Right ventricle myocardium inferior (tissue), 1 donor: ENCODE measurements around the gene COQ10A. TPM values are rescaled to one million over a fixed set of nuclear protein-coding genes. Genes with fewer than 3 reads are reported as not detected.
"Not testable (repeated sequence)": the region's sequence is repeated elsewhere in the genome, so short reads cannot be mapped to it uniquely, and the experiment has no call there.

Experiments
- ATAC-seq: fragments of 200-7000 bp; cut with Tn5 transposase; one replicate; pipeline ENCODE4 v1.9.1; 2020; ENCODE audit warnings: mild to moderate bottlenecking, moderate library complexity
- DNase-seq: peaks from one replicate; pipeline ENCODE4 v3.0.0; 2021; ENCODE audit errors: missing footprints
- intact Hi-C: fragments of 100-400 bp; cut with DNase I; formaldehyde crosslinking; loops from one replicate; pipeline ENCODE4 v1.11.0; 2022
- total RNA-seq: library from RNA; stranded (reverse); fragmentation: NEBNext Ultra II Directional; extraction: Animal tissue kit (Norgen Biotek cat#: 25700); gene quantifications from one replicate; pipeline ENCODE4 v1.2.1, GENCODE V29; 2021
- donor health status: DM: no; HTN: yes; CAD: no; lungs with severe emphysema.

COQ10A gene
- total RNA-seq, 1 donor from 2014 or later = 130 TPM

GRCh38 chr12:56262955-56263354 is 3.8 kb upstream of the COQ10A start:
- ATAC-seq, intact Hi-C loops, DNase-seq: not testable (repeated sequence)

GRCh38 chr12:56266068-56266692 is 562 bp upstream of the COQ10A start:
- not testable (repeated sequence) for ATAC-seq, DNase-seq
- intact Hi-C loops = loop anchor here (2.0 kb wide), 1 partner anchor 35 kb away; the partner anchor contains the start of gene CS

DNA sequence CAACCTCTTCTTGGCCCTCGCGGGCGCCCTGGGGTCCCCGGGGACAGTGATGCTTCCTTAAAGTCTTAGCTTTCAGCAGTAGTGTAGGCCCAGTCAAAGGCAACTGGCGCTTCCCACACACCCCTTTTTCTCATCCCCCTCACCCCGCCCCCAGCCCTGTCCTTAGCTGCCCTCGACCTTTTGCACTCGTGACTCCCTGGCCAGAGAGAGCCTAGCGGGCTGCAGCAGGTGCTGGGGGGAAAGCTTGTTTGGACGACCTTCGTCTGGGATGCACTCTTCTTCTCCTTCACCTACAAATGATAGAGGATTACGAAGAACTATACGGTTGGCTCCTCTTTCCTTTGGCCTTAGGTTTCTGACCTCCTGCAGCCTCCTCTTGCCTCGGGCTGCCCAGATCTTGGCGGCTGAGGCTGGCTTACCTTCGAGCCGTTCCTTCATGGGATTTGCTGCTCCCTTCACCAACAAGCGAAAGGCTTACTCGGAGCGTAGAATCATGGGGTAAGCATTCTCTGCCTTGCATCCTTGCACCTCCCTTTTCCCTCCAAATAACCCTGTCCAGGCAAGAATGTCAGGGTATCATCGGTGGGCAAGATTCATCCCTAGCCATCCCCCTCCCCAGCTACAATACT is 815 bp downstream of the COQ10A start:
- no peak for DNase-seq
- peak; percentile 45 for ATAC-seq
- intact Hi-C loops = loop anchor here (2.0 kb wide), 1 partner anchor 33 kb away; the partner anchor contains the start of gene CS

GRCh38 chr12:56271031-56271430 is 4.3 kb downstream of the COQ10A start:
- ATAC-seq (peak; percentile 51), DNase-seq (no peak)
- intact Hi-C loops = no loop called here

DNA sequence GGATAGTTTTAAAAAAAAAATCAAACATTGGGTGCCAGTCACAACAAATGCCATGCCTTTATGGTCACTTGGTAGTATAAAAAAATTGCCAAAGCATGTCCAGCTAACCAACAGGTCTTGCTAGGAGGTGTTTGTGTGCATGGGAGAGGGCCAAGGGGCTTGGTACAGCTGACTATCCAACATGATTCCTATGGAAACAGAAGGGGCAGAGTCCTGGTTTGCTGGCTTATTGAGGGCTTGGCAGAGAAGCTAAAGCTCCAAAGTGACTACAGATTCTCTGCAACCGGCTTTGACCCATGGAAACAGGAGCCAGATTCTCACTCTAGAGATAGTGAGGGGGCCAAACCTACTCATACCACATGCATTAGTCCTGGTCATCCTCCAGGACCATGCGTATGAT is 5.7 kb downstream of the COQ10A start:
- ATAC-seq, DNase-seq, intact Hi-C loops: not testable (repeated sequence)

- no peak for ATAC-seq
- DNase-seq = no peak
- intact Hi-C loops = no loop called here
These were observed 7.6 kb downstream of the COQ10A start for GRCh38 chr12:56274299-56274698.

GRCh38 chr12:56278905-56279304 is 12.2 kb downstream of the COQ10A start:
- ATAC-seq (no peak), DNase-seq (no peak)
- intact Hi-C loops = no loop called here

GRCh38 chr12:56280849-56281248 is 14.1 kb downstream of the COQ10A start:
- intact Hi-C loops = no loop called here
- ATAC-seq = no peak
- no peak for DNase-seq

- ATAC-seq (no peak), DNase-seq (no peak)
- intact Hi-C loops = no loop called here
These were observed 15.3 kb downstream of the COQ10A start for GRCh38 chr12:56282030-56282429.

DNA sequence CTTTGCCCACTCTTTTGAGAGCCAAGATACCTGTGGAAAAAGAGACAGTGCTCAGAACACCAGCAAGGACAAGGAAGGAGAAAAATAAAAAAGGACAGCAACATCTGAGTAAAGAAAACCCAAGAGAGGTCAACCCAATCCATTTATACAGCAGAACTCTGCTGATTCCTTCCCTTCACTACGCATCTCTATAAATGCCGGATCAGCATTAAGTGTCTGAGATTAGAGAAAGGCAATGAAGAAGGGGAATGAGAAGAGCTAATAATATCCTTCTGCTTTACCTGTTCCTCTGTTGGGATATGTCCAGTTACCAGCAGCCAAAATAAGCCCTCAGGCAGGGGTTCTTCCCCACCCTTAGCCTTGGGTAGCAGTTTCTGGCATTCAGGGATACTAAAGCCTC is 15.8 kb downstream of the COQ10A start:
- ATAC-seq (no peak), DNase-seq (no peak)
- intact Hi-C loops = no loop called here

DNA sequence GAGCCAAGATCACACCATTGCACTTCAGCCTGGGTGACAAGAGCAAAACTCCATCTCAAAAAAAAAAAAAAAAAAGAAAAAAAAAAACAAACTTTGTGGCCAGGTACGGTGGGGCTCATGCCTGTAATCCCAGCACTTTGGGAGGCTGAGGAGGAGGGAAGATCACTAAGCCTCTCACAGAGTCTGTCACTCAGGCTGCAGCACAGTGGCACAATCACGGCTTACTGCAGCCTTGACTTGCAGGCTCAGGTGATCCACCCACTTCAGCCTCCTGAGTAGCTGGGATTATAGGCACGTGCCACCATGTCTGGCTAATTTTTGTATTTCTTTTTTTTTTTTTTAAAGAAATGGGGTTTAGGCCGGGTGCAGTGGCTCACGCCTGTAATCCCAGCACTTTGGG is 17.5 kb downstream of the COQ10A start:
- DNase-seq, intact Hi-C loops, ATAC-seq: not testable (repeated sequence)

GRCh38 chr12:56286044-56286830 is 19.5 kb downstream of the COQ10A start:
- ATAC-seq = no peak
- intact Hi-C loops = no loop called here
- DNase-seq = no peak

DNA sequence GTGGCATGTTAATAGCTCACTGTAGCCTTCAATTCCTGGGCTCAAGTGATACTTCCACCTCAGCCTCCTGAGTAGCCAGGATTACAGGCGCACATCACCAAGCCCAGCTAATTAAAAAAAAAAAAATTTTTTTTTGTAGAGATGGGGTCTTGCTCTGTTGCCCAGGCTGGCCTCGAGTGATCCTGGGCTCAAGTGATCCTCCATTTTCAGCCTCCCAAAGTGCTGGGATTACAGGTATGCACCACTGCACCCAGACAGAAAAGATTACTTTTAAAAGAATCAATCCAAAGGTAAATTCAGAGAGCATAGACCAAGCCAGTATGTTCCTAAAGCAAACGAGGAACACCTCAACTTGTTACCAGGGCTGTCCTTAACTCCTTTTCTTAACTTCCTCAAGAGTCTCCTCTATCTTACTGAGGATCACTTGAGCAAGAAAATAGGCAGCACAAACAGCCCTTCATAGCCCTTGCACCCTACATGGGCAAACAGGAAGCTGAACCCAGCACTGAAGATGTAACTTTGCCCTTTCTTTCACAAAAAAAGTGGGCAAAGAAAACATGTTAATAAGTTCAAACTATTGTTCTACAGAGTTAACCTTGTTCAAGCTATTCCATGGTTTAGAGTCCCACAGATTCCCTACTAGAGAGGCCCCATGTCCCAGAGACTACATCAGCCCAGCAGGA is 22.1 kb downstream of the COQ10A start:
- intact Hi-C loops = no loop called here
- ATAC-seq = no peak
- DNase-seq = no peak

GRCh38 chr12:56293795-56294194 is 27.1 kb downstream of the COQ10A start:
- DNase-seq (no peak), ATAC-seq (no peak)
- intact Hi-C loops = no loop called here

DNA sequence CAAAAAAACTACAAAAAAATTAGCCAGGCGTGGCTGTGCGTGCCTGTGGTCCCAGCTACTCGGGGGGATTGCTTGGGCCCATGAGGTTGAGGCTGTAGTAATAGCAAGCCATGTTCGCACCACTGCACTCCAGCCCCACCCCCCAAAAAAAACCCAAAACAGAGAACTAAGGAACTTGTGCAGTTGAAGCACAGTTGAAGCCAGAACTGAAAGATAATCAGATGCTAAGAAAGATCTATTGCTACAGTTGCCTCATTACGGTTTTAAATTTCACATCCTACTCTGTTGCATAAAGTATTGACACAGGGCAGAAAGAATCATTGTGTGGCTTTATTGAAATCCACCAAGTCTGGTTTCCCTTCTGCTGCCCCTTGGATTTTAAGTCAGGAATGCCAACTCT is 29.6 kb downstream of the COQ10A start:
- DNase-seq (no peak), ATAC-seq (no peak)
- intact Hi-C loops = no loop called here

GRCh38 chr12:56297400-56297799 is 30.7 kb downstream of the COQ10A start:
- DNase-seq (no peak), ATAC-seq (no peak)
- intact Hi-C loops = no loop called here

GRCh38 chr12:56298828-56299227 is 32.1 kb downstream of the COQ10A start:
- intact Hi-C loops = no loop called here
- DNase-seq (no peak), ATAC-seq (no peak)

- intact Hi-C loops = no loop called here
- peak; percentile 3 for ATAC-seq
- DNase-seq = no peak
These were observed 32.6 kb downstream of the COQ10A start for GRCh38 chr12:56299308-56299852.
